Activated gamma-delta T cell treated with anti-CD3 and anti-CD28 coated beads, Interleukin-2, amount 50 U/mL, for 16 hours (primary cell): Measurements from ENCODE around the gene FAM135A.

Experiments used
- DNase-seq: peaks from one replicate; pipeline ENCODE4 v3.0.0-alpha.2; 2020; ENCODE audit warnings: low read depth

The FAM135A gene

DNA sequence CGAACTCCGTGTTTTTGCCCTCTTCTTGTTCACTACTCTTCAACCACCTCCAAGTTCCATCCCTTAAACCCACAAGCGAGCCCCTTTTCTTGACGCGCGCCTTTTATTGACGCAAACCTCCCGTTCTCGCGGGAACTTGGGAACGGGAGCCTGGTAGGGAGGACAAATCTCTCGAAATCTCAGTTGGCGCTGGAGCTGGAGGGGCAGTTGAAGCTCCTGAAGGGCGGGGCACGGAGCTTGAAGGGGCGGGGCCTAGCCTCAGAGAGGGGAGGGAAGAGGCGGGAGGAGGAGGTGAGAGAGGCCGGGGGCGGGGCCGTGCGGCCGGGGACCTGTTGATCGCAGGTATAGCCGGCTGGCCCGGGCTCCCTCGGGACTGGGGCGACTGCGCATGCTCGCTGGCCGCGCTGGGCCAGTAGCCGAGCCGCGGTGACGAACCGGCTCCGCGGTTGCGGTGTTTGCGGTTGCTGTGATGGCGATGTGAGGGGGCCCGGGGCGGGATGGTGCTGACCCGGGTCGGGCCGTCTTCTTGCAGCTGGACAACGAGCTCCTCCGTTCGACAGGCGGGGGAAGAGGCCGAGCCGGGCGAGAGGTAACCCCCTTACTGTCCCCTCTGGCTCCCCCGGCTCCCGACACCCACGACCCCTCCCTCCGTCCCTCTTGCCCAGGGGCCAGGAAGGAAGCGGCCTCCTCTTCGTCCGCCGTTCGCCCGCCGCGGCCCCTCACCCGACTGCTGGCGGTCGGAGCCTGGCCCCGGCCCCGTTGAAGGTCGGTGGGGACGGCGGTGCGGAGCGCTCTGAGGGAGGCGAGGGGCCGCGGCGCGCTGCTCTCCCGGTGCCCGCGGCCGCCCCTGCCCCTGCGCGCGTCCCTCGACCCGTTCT, at the start of gene FAM135A:
TSS of gene FAM135A (plus strand) at position 395 of the 878 bp plus-strand sequence. CDS start 14,835 bp downstream, outside the sequence.
- peak; percentile 87 for DNase-seq

DNA sequence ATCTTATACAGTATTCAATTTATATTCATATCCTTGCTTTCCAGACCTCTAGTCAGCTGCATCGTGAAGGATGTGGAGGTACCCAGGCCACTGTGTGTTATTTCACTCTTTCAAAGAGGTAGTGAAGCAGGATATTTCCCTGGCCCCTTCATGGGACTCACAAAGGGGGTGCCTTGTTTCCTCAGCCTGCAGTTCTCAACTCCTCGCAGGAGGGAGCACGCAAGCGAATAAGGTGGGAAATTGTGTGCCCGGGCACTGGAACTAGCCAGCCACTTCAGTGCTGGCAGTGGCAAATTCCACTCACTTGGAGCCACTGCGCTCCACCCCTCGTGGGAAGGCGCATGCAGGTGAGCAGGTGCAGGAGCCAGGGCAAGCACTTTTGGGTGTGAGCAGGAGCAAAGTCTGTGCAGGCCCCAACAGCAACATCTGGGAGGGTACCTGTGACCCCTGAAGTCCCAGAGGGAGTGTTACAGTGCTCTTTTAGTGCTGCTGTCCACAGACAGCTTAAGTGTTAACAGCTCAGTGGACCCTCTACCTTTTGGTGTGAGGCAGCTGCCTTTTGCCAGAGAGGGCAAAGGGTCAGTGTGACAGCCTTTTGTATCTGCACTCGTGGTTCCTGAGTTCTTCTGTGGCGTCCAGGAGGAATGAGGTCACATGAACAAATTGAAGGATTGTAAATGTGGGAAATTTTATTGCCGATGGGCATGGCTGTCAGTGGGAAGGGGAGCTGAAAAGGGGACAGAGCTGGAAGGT, 49.4 kb upstream of the FAM135A start:
- DNase-seq = no peak

DNA sequence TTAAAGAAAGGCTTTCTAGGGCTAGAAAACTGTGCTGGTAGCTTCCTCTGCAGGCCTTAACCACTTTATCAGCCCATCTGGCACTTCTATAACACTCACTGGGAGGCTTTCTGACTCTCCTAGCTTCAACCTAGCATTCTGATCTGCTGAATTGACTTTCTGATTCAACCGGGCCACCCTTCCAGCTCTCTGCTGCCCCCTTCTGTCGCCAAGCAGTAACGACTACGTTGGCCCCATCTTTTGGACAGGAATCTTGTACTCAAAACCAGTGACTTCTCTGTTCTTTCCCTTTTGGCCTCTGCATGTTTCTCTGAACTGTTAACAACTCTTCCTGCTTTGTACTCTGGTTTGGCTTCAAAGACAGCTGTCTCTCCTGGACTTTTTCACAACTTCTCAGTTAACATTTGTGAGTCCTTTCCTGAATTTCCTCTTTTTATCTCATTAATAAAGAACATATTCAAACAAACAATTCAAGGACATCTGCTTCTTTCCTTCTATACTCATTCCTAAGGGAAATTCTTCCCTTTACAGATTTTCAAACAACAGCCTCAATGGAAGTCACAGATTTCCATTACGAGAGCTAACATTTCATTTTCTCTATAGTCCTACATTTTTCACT, 43.9 kb upstream of the FAM135A start:
- DNase-seq = peak; percentile 39

DNA sequence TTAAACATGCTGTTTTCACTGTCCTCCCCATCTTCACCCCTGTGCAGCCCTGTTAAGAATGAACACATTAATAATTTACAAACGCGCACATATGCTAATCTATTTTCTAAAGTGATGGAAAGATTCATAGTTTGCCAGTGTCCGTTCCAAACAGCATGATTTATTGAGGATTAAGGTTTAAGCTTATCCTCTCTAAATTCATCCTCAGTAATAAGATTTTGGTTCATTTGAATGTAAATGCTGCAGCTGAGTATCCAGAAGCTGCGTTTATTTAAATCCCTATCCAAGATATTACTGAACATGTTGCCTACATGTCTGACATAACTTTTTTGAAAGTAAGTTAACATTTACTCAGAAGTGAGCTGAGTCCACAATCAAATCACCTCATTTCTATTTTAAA, 42.8 kb upstream of the FAM135A start:
- no peak for DNase-seq

DNA sequence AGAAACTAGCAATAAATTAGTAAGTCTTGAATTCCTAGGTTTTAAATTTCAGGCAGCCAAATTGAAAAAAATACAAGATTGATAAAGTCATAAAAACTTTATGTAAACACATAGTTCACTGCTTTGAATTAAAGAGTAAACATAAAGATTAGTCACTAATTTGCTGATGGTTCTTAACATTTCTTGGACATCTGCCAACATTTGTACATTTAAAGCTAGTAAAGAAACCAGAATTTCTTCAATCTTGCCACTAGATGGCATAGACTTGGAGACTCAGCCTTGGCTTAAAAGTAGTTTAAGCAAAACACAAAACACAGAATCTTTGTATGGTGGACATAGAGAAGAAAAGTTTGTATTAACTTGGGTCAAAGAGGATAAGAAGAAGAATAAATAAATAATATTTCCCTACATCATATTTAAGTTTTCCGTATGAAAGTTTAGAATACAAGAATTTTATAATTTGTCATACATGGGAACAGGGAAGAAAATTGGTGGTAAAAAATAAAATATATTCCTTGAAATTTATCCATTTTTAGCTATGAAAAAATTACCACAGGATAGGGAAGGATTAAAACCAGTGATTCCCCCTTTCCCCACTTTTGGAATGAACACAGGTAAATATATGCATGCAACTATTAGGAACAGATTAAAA, 41.7 kb upstream of the FAM135A start:
- no peak for DNase-seq

DNA sequence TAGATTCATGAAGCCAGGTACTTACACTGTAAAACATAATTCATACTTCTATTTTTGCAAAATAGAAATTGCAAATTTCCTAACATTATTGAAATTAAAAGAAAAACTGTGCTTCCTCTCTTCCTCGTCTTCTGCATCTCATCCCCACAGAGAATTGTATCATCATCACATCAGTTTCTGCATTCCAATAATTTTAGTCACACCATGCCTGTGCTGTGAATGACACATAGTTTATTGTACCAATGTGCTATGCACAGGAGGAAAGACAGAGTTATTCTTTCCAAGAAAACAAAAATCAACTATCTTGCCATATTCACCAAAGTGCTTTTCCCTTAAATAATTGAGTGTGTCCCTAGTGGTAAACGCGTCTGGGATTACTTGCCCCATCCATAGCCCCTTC, 38.1 kb upstream of the FAM135A start:
- DNase-seq = no peak

DNA sequence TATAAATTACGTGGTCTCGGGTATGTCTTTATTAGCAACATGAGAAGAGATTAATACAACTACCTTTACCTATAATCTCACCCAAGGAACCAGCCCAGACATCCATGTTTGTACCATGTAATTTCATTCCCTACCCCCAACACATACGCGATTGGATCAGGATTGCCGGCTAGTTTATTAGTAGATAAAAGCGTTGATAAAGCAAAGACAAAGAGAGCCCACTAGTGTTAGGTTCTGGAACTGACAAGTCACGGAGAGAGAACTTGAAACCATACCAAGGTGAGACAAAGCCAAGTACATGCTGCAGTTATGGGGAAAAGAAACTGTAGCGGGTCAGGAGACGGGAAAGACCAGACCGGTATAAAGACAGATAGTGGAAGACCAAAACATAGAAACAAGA, 37.4 kb upstream of the FAM135A start:
- no peak for DNase-seq

DNA sequence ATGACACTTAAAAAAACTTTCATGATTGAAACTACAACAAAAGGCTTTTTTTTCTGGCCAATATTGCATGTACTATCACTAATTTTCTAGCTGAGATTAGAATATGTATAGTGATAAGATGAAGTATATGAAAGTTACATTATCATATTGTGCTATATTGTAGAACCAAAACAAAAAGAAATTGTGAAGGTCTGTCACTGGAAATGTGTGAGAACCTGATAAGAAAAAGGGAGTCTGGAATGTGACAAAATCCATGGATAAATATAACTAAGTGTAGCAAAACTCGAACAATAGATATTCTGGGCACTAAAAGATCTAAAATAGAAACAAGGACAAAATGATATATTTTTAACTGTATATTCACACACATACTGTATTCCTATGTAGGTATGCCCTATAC, 36.7 kb upstream of the FAM135A start:
- DNase-seq = no peak

DNA sequence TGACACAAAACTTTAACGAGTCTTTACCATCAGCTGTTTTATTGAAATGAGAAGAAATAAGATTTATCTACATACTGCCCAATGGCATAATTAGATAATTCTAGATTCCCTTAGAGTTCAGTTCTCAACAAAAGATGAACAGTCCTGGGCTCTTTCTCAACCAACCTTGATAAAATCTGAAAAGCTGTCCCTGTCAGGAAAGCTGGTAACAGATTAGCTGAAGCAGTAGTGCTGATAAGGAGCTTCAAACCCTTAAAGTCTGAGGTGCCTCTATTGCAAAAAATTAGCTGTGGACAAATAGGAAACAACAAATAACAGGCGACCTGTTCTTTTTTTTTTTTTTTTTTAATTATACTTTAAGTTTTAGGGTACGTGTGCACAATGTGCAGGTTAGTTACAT, 35.9 kb upstream of the FAM135A start:
- DNase-seq = no peak

DNA sequence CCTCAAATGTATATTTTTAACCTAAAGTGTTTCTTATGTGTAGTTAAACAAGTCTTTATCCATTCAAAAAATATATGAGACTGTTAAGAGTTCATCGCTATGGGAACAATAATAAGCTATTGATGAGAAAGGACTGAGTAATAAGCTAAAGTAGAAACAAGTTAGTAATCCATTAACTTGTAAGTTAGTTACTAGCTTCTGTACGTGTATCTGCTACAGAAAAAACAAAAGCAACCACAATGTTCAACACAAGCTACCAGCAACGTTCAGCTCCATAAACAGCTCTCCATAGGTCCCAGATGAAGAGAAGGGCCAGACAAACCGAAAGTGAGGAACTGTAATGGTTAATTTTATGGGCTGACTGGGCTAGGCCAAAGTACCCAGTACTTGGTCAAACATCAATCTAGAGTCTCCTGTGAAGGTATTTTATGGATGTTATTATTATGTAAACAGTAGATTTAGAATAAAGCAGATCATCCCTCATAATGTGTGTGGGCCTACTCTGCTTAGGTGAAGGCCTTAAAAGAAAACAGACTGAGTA, 33.8 kb upstream of the FAM135A start:
- no peak for DNase-seq

DNA sequence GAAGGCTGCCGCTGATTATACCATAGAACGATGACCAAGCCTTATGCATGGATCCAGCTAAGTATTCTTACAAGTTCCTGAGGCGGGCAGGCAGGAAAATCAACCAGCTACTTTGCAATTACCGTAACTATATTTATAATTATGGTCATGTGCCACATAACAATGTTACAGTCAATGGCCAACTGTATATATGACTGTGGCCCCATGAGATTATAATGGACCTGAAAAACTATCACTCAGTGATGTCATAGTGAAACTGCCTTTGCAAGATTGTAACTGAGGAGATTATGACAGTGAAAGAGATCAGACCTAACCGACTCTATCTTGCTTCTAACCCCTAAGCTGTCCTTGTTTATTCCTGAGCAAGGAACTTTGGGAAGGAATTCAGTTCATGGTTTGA, 33.1 kb upstream of the FAM135A start:
- no peak for DNase-seq

DNA sequence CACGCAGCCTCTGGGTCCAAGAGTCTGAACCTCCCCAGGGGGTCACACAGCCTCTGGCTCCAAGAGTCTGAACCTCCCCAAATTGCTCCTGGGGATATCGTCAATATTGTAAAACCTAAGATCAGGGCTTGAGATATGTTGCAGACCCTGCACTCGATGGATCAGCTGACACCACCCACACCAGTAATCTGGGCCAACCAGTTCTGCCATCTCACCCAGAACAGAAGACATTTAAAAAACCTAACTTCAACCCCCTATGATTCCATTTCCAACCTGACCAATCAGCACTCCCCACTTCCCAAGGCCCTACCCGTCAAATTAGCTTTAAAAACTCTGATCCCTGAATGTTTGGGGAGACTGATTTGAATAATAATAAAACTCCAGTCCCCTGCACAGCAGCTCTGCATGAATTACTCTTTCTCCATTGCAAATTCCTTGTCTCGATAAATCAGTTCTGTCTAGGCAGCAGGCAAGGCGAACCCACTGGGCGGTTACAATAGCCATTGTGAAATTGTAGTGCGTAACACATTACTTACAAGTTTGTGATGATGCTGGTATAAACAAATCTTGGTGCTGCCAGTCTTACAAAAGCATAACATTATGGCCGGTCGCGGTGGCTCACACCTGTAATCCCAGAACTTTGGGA, 32.4 kb upstream of the FAM135A start:
- DNase-seq = no peak

DNA sequence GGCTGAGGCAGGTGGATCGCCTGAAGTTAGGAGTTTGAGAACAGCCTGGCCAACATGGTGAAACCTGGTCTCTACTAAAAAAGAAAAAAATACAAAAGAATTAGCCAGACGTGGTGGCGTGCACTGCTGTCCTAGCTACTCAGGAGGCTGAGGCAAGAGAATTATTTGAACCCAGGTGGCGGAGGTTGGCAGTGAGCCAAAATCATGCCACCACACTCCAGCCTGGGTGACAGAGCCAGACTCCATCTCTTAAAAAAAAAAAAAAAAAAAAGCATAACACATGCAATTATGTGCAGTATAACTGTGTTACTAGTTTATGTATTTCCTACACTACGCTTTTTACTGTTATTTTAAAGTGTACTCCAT, 31.9 kb upstream of the FAM135A start:
- DNase-seq = no peak

DNA sequence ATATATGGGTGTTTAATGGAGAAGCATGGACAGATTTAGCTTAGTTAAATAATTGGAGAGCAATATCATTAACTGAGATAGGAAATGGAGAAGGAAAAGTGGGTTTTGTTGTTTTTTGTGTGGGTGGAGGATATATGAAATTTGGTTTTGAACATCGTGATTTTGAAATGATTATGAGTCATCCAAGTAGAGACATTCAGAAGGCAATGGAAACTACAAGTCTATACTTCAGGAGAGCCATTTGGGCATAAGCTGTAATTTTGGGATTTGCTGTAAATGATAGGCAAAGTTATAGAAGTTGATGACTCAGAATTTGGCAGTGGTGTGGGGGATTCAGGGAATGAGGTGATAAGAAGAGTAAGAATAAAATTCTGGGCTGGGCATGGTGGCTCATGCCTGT, 27.4 kb upstream of the FAM135A start:
- no peak for DNase-seq

DNA sequence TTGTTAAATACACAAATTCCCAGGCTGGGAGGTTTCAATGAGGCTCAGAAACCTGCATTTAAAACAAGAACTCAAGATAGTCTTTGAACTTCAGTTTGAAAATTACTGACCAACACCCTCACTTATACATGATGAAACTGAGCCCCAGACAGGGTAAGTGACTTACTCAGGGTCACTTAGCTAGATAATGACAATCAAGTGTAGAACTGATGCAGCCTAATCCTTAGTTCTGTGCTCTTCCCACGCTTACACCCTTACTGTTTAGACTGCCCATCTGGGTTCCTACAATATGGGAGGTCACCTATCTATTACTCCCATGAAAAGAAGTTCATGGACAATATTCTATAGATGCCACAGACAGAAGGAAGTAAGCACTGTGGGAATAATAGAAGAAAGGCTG, 24.5 kb upstream of the FAM135A start:
- no peak for DNase-seq

DNA sequence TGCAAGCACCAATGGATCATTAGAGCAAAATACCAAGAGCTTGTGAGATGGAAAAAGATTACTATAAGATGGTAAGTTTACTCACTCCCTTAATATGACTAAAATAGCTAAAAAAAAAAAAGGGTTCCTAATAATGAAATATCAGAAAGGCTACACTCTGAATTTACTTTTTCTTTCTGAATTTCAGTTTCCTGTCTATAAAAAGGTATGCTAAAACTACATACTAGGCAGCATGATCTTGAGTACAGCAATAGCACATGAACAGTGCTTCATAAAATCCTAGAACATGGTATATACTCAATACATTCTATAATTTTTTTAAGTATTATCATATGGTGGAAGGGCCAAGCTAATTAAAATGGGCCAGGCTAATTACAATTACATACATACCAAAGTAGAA, 24.0 kb upstream of the FAM135A start:
- no peak for DNase-seq

DNA sequence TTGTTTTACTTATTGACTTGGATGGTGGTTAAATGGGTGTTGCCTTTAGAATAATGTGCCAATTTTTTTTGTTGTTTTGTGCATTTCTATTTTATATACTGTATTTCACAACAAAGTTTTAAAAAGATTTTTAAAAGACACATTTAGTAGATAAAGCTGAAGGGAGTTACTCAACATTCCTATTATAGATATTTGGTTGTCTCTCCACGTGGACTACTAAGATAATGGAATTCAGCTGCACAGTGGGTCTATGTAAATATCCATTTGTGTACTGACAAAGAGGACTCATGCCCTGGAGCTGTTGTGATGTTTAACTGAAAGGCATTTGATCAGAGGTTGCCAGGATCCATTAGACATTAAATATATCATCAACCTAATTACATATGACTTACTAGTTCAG, 23.2 kb upstream of the FAM135A start:
- no peak for DNase-seq

DNA sequence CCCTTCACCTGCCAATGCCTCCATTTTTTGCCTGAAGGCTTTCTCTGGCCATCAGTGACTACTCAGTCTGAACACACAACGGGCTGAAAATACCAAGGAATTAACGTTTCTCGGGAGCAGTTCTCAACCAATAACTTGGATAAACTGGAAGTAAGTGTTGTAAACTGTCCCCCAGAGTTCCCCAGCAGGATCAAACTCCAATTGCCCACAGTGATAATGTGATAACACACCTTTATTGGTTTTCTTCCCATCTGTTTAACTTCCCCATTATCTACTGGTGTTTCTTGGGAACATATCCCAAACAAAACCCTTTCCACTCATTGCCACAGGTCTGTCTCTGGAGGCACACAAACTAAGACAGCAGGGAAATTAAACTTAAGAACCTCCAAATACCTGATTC, 21.8 kb upstream of the FAM135A start:
- no peak for DNase-seq

DNA sequence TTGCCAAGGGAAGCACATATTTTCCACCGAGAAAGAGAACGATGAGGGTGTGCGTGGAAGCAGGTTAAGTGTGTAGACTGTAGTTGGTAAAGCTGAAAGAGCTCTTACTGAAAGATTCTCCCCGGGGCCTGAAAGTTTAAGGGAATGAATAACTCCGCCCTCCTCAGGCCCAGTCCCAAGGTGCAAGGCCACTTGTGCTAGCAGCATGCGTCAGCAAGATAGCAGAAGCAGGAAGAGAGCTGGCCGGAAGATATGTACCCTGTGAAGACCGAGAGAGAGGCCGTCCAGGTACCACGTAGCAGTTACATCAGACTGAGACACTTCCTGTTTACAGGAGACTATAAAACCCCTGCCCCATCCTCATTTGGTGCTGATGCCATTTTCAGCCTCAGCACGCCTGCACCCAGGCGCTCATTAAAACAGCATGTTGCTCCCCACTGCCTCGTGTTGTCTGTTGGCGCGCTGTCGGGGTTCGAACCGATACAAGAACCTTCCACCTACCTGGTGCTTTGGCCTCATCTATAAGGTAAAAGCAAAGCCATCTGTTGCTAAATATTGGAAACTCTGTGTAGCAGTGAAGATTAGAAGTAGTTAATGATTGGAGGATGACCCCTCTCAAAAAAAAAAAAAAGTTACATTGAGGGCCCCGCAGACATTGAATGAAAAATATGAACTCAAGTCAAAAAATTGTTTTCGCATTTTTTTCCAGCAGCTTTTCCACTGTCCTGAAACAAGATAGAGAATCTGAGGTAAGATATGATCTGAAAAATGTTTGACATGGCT, 18.6 kb upstream of the FAM135A start:
- no peak for DNase-seq

DNA sequence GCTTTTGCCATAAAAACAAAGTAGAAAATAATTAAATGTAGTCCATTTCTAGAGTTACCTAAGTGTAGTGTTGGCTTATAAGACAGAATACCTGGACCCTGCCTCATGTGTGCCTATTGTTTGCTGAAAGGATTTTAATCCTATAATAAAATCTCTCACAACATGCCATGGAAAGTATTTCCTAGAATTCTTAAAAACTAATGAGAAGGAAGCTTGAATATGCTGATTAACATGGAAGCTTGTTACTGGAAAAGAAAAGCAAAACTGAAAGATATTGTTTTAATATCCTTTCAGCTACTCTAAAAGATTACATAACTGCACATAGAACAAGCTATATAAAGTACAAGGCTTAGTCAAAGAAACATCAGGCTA, 18.0 kb upstream of the FAM135A start:
- DNase-seq = no peak

DNA sequence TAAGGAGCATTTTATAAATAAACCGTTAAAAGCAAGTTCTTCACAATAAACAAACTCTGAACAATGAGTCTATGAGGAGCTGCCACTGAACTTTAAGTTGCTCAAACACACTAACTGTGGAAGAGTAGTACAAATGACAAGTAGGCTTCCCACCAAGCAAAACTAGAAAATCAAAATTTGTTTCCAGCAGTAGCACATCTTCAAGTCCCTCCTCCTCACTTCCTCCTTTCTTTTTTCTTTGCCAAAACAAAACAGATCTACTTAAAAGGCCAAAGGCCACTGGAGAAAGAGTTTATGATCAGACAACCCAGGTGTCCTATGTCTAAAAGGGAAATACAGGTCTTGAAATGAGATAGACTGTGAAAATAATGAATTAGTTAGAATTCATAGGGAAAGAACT, 17.1 kb upstream of the FAM135A start:
- no peak for DNase-seq
